K562 (cell line): ENCODE measurements around the gene DENND1A. TPM values are rescaled to one million over a fixed set of nuclear protein-coding genes. Genes with fewer than 3 reads are reported as not detected.

Source experiments
- ATAC-seq: fragments of 200-7000 bp; cut with Tn5 transposase; 3 replicates; pipeline ENCODE4 v1.9.1; 2020; ENCODE audit warnings: moderate library complexity
- BruUV-seq: library from RNA; stranded (reverse); fragments of 400-500 nt; replicated peaks from 2 replicates; lab custom pipeline; 2021; lab: Mats Ljungman, UMichigan
- CTCF ChIA-PET: fragments of 300-600 bp; formaldehyde crosslinking; extraction: SDS; loops from one replicate; lab custom pipeline; 2021; ENCODE audit warnings: low intra/inter-chr PET ratio; lab: Yijun Ruan, JAX
- POLR2A ChIA-PET: fragments of 300-600, 350-650 bp; sonication (Branson Sonifier 250); formaldehyde crosslinking; extraction: SDS; loops from one replicate; lab custom pipeline; 2021; ENCODE audit warnings: antibody characterized with exemption, inconsistent platforms; lab: Yijun Ruan, JAX
- DNase-seq, 4 experiments: peaks; one replicate each; pipeline versions ENCODE4 v3.0.0 to v3.0.0-alpha.2; 2011 to 2018; ENCODE audit warnings: low spot score in 3 of 4, mixed read lengths in 3 of 4; ENCODE audit errors: extremely low read depth in 1 of 4
- FAIRE-seq: peaks from 2 replicates; lab custom pipeline; 2011; peaks lifted over from hg19 to GRCh38; lab: Jason Lieb, UNC
- H2AFZ ChIP-seq: 2 replicates; pipeline ENCODE4 v1.6.0; 2011; ENCODE audit warnings: low read depth, low read length, control low read depth, inconsistent platforms
- H3K27ac ChIP-seq: fragments of 200-600 bp; 3 replicates; pipeline ENCODE4 v1.8.0; 2011; ENCODE audit warnings: low read depth, mild to moderate bottlenecking, control low read depth, inconsistent platforms, low read length, moderate library complexity, mixed read lengths; ENCODE audit errors: extremely low read depth
- H3K27me3 ChIP-seq, 2 experiments: fragments of 300-600 bp in 1 of 2; 2 replicates in 1 of 2; 3 replicates in 1 of 2; pipeline versions ENCODE4 v1.6.0 to v1.8.0; 2011; ENCODE audit warnings: inconsistent platforms in 2 of 2, low read length in 2 of 2, mild to moderate bottlenecking in 1 of 2, mixed read lengths in 1 of 2, moderate library complexity in 1 of 2; ENCODE audit not compliant: control insufficient read depth in 2 of 2, insufficient read depth in 2 of 2
- H3K36me3 ChIP-seq: fragments of 300-600 bp; 3 replicates; pipeline ENCODE4 v1.8.0; 2011; ENCODE audit warnings: mild to moderate bottlenecking, low read length, inconsistent platforms; ENCODE audit not compliant: control insufficient read depth, insufficient read depth
- H3K4me1 ChIP-seq, 2 experiments: fragments of 200-600 bp in 1 of 2; replicated peaks in 1 of 2; 2 replicates in 1 of 2; 3 replicates in 1 of 2; pipeline versions ENCODE4 v1.5.1 to v1.8.0; 2011; ENCODE audit warnings: inconsistent platforms in 2 of 2, low read length in 2 of 2, mild to moderate bottlenecking in 1 of 2, mixed read lengths in 1 of 2, moderate library complexity in 1 of 2; ENCODE audit not compliant: control insufficient read depth in 2 of 2, insufficient read depth in 2 of 2
- H3K4me2 ChIP-seq: 2 replicates; pipeline ENCODE4 v1.6.1; 2011; ENCODE audit warnings: low read length, control low read depth, inconsistent platforms, mixed read lengths; ENCODE audit not compliant: insufficient read depth
- H3K4me3 ChIP-seq: fragments of 200-600 bp; sonication (generic), shearing (Covaris generic); 2 replicates; pipeline ENCODE4 v1.5.1; 2016; ENCODE audit warnings: control low read depth, inconsistent platforms
- H3K79me2 ChIP-seq: fragments of 200-600 bp; 3 replicates; pipeline ENCODE4 v1.8.0; 2011; ENCODE audit warnings: low read length, inconsistent platforms; ENCODE audit not compliant: control insufficient read depth, insufficient read depth
- H3K9ac ChIP-seq, 2 experiments: 2 replicates each; pipeline versions ENCODE4 v1.6.0 to v1.6.1; 2011; ENCODE audit warnings: low read depth in 2 of 2, low read length in 2 of 2, control low read depth in 1 of 2, inconsistent platforms in 1 of 2, mild to moderate bottlenecking in 1 of 2, mixed read lengths in 1 of 2; ENCODE audit not compliant: insufficient read depth in 1 of 2
- H3K9me1 ChIP-seq: one replicate; pipeline ENCODE4 v1.6.0; 2011; ENCODE audit warnings: inconsistent platforms, mild to moderate bottlenecking, low read length, moderate library complexity; ENCODE audit not compliant: control insufficient read depth, insufficient read depth
- H3K9me3 ChIP-seq: replicated peaks from 2 replicates; pipeline ENCODE4 v1.5.1; 2011; ENCODE audit warnings: low read depth, low read length, inconsistent platforms; ENCODE audit not compliant: control insufficient read depth, insufficient read depth
- H4K20me1 ChIP-seq: replicated peaks from 2 replicates; pipeline ENCODE4 v1.6.1; 2011; ENCODE audit warnings: low read length, inconsistent platforms, mixed read lengths; ENCODE audit not compliant: control insufficient read depth, insufficient read depth
- GATA2 ChIP-seq: sonication (generic); formaldehyde crosslinking; IDR thresholded peaks from 2 replicates; pipeline ENCODE4 v1.4.0; 2020; ENCODE audit warnings: mild to moderate bottlenecking, missing genetic modification reagents
- GTF2E2 ChIP-seq: fragments of 200-800 bp; sonication (Bioruptor generic); IDR thresholded peaks from 2 replicates; pipeline ENCODE4 v1.6.1; 2016; ENCODE audit warnings: missing genetic modification characterization, missing compliant biosample characterization
- JUN ChIP-seq, 2 experiments: sonication (generic) in 1 of 2; formaldehyde crosslinking in 1 of 2; IDR thresholded peaks; 2 replicates each; pipeline versions ENCODE4 v1.6.1 to v1.8.0; 2012 to 2022; ENCODE audit warnings: borderline replicate concordance in 2 of 2, mild to moderate bottlenecking in 2 of 2, improper control_type of control experiment in 1 of 2, low read depth in 1 of 2, low read length in 1 of 2, missing genetic modification reagents in 1 of 2
- KLF10 ChIP-seq: fragments of 250-450 bp; sonication (Bioruptor Pico); IDR thresholded peaks from 2 replicates; pipeline ENCODE4 v1.6.1; 2021; ENCODE audit warnings: matching md5 sums
- NR1H2 ChIP-seq: sonication (generic); formaldehyde crosslinking; IDR thresholded peaks from 2 replicates; pipeline ENCODE4 v1.4.0; 2020; ENCODE audit warnings: mild to moderate bottlenecking, missing genetic modification reagents
- PTRF ChIP-seq: fragments of 450-650 bp; IDR thresholded peaks from 2 replicates; pipeline ENCODE4 v1.6.1; 2016; ENCODE audit warnings: mild to moderate bottlenecking, missing genetic modification characterization, missing compliant biosample characterization
- WGBS: fragments of 100-300 bp; shearing (Covaris generic); methylation state at CpG from one replicate; pipeline ENCODE4 v1.1.6; 2016; ENCODE audit warnings: low coverage, mixed read lengths; ENCODE audit not compliant: insufficient coverage; ENCODE audit errors: missing lambda C conversion rate; 5-methylcytosine and 5-hydroxymethylcytosine counted together
- in situ Hi-C: fragments of 300-500 bp; cut with MboI; formaldehyde crosslinking; loops from 4 replicates; pipeline ENCODE4 v1.15.0; 2018; ENCODE audit warnings: inconsistent platforms, mixed read lengths
- intact Hi-C: fragments of 100-400 bp; cut with micrococcal nuclease; formaldehyde crosslinking; loops from 2 replicates; pipeline ENCODE4 v1.14.2; 2022
- polyA plus RNA-seq, 8 experiments: library from polyadenylated mRNA; depleted of rRNA in 4 of 8; stranded (reverse) in 5 of 8; unstranded in 3 of 8; fragments of >200 nt; fragmentation: Nextera tagmentation in 2 of 8; fragmentation: Illumina TruSeq in 1 of 8; extraction: Ambion mirVana in 2 of 8; extraction: Trizol in 1 of 8; gene quantifications; 2 replicates each; pipeline versions ENCODE4 v1.2.1 to v1.2.3, GENCODE V29; 2011 to 2014; ENCODE audit warnings: inconsistent platforms in 1 of 8, missing spikeins in 1 of 8
- total RNA-seq, 7 experiments: library from RNA; depleted of rRNA in 6 of 7; stranded (reverse); fragments of >200 nt in 6 of 7; fragmentation: Illumina TruSeq in 2 of 7; extraction: Trizol in 2 of 7; gene quantifications; 2 replicates each; pipeline versions ENCODE4 v1.2.1 to v1.2.3, GENCODE V29; 2011 to 2021; ENCODE audit warnings: low replicate concordance in 1 of 7
- TF ChIP-seq, protein P1 (sequence below): sonication (generic); formaldehyde crosslinking; IDR thresholded peaks from 2 replicates; pipeline ENCODE4 v1.4.0; 2020; ENCODE audit warnings: mild to moderate bottlenecking, missing genetic modification reagents
- TF ChIP-seq, protein P2 (sequence below): fragments of 450-650 bp; formaldehyde crosslinking; IDR thresholded peaks from 2 replicates; pipeline ENCODE4 v1.4.0; 2020; ENCODE audit warnings: mild to moderate bottlenecking, moderate library complexity
- TF ChIP-seq, protein P3 (sequence below), 2 experiments: fragments of 450-650 bp; IDR thresholded peaks; 2 replicates each; pipeline ENCODE4 v1.6.1; 2018; ENCODE audit warnings: mild to moderate bottlenecking in 2 of 2, low read depth in 1 of 2; ENCODE audit not compliant: partially characterized antibody in 2 of 2

Gene DENND1A
- total and polyA plus RNA-seq, 9 of the 15 experiments (the other 6 are each of a cell fraction or from before 2014, with no cell fraction given): 7.6 to 29.5 (median 15.7) TPM

DNA sequence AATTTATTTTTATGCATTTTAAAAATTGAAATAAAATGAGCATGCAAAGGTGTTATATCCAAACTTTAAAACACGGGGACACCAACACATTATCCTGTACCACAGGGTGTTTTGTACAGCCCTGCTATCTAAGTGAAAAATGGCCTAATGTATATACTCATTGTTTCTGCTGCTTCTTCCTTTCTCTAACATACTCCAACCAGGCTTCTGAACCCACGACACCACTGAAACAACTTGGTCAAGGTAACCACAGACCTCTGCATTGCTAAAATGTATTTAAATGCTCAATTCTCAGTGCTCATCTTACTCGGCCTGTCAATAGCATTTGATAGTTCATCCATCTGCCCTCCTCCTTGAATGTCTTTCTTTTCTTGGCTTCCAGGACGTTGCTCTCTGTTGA, 48.3 kb downstream of the DENND1A start:
- Histone ChIP-seq H3K79me2 (peaks cover 11% of the 10 kb centered on the region; the same call in 2 of the 3 replicates), H2AFZ (no peak overlapping the region), H3K27ac (no peak overlapping the region), H3K9me1 (no peaks in the 10 kb centered on the region), H3K4me1 (peaks cover 0 to 3% of the 10 kb centered on the region in 2 experiments; a peak in 2 of 5 replicates), H4K20me1 (no peaks in the 10 kb centered on the region), H3K4me2 (no peak overlapping the region), H3K27me3 (no peaks in the 10 kb centered on the region), H3K9ac (no peak overlapping the region), H3K36me3 (peaks cover 7% of the 10 kb centered on the region; the same call in 2 of the 3 replicates), H3K9me3 (no peaks in the 10 kb centered on the region; the same call in 1 of the 2 replicates), H3K4me3 (no peak overlapping the region)
- ChIA-PET CTCF (no interaction called here), POLR2A (no interaction called here)
- FAIRE-seq (no peak), DNase-seq (no peak), ATAC-seq (no peak)
- intact Hi-C loops: no loop called here
- 27% methylated on average over 4 of the region's 4 CpGs for WGBS
- in situ Hi-C loops: no loop called here
- no TSS peak for BruUV-seq
- TF ChIP-seq, protein P1, sequence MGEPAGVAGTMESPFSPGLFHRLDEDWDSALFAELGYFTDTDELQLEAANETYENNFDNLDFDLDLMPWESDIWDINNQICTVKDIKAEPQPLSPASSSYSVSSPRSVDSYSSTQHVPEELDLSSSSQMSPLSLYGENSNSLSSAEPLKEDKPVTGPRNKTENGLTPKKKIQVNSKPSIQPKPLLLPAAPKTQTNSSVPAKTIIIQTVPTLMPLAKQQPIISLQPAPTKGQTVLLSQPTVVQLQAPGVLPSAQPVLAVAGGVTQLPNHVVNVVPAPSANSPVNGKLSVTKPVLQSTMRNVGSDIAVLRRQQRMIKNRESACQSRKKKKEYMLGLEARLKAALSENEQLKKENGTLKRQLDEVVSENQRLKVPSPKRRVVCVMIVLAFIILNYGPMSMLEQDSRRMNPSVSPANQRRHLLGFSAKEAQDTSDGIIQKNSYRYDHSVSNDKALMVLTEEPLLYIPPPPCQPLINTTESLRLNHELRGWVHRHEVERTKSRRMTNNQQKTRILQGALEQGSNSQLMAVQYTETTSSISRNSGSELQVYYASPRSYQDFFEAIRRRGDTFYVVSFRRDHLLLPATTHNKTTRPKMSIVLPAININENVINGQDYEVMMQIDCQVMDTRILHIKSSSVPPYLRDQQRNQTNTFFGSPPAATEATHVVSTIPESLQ (CRISPR knock-in tag): no peak
- TF ChIP-seq GTF2E2 (tag) (no peak), NR1H2 (no peak), KLF10 (CRISPR knock-in tag) (no peak), JUN (IDR thresholded peaks at IDR 0.05; ENCODE audit: borderline replicate concordance, low read depth, low read length) (no peak), JUN (CRISPR knock-in tag; IDR thresholded peaks at IDR 0.05; ENCODE audit: borderline replicate concordance) (no peak), GATA2 (CRISPR knock-in tag) (no peak), PTRF (no peak)
- TF ChIP-seq, protein P2, sequence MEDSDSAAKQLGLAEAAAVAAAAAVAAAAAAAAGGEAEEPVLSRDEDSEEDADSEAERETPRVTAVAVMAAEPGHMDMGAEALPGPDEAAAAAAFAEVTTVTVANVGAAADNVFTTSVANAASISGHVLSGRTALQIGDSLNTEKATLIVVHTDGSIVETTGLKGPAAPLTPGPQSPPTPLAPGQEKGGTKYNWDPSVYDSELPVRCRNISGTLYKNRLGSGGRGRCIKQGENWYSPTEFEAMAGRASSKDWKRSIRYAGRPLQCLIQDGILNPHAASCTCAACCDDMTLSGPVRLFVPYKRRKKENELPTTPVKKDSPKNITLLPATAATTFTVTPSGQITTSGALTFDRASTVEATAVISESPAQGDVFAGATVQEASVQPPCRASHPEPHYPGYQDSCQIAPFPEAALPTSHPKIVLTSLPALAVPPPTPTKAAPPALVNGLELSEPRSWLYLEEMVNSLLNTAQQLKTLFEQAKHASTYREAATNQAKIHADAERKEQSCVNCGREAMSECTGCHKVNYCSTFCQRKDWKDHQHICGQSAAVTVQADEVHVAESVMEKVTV: no peak
- TF ChIP-seq, protein P3, sequence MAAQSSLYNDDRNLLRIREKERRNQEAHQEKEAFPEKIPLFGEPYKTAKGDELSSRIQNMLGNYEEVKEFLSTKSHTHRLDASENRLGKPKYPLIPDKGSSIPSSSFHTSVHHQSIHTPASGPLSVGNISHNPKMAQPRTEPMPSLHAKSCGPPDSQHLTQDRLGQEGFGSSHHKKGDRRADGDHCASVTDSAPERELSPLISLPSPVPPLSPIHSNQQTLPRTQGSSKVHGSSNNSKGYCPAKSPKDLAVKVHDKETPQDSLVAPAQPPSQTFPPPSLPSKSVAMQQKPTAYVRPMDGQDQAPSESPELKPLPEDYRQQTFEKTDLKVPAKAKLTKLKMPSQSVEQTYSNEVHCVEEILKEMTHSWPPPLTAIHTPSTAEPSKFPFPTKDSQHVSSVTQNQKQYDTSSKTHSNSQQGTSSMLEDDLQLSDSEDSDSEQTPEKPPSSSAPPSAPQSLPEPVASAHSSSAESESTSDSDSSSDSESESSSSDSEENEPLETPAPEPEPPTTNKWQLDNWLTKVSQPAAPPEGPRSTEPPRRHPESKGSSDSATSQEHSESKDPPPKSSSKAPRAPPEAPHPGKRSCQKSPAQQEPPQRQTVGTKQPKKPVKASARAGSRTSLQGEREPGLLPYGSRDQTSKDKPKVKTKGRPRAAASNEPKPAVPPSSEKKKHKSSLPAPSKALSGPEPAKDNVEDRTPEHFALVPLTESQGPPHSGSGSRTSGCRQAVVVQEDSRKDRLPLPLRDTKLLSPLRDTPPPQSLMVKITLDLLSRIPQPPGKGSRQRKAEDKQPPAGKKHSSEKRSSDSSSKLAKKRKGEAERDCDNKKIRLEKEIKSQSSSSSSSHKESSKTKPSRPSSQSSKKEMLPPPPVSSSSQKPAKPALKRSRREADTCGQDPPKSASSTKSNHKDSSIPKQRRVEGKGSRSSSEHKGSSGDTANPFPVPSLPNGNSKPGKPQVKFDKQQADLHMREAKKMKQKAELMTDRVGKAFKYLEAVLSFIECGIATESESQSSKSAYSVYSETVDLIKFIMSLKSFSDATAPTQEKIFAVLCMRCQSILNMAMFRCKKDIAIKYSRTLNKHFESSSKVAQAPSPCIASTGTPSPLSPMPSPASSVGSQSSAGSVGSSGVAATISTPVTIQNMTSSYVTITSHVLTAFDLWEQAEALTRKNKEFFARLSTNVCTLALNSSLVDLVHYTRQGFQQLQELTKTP (IDR thresholded peaks at IDR 0.05; ENCODE audit: low read depth in 1 of 2, partially characterized antibody in 2 of 2): no peak
